C4-2B (cell line): ENCODE measurements around the gene AQP7.
A peak's percentile ranks its signal among the peaks of the same experiment; 100 is the strongest.

ENCODE experiments used
- ZFX ChIP-seq: fragments of 450-650 bp; IDR thresholded peaks from 2 replicates; pipeline ENCODE4 v1.6.1; 2017
- TF ChIP-seq, protein P1 (sequence below): fragments of 450-650 bp; conservative IDR thresholded peaks from 2 replicates; pipeline ENCODE4 v1.5.1; 2017; ENCODE audit warnings: mild to moderate bottlenecking

DNA sequence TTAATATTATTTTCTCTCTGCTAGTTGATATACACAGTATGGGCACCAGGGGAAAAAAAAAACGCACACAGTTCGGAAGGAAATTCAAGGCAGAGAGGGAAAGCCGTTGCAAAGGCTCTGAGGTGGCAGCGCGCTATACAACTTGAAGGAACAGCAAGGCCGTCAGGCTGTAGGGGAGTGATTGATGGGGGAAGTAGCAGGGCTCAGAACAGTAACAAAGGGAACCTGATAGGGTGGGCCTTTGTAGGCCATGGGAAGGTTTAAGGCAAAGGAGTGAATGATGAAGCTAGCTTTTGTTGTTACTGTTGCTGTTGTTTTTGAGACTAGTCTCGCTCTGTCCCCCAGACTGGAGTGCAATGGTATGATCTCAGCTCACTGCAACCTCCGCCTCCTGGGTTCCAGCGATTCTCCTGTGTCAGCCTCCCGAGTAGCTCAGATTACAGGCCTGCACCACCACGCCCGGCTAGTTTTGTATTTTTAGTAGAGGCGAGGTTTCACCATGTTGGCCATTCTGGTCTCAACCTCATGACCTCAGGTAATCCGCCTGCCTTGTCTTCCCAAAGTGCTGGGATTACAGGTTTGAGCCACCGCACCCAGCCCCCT lies 27.0 kb downstream of the AQP7 start:
- TF ChIP-seq, protein P1, sequence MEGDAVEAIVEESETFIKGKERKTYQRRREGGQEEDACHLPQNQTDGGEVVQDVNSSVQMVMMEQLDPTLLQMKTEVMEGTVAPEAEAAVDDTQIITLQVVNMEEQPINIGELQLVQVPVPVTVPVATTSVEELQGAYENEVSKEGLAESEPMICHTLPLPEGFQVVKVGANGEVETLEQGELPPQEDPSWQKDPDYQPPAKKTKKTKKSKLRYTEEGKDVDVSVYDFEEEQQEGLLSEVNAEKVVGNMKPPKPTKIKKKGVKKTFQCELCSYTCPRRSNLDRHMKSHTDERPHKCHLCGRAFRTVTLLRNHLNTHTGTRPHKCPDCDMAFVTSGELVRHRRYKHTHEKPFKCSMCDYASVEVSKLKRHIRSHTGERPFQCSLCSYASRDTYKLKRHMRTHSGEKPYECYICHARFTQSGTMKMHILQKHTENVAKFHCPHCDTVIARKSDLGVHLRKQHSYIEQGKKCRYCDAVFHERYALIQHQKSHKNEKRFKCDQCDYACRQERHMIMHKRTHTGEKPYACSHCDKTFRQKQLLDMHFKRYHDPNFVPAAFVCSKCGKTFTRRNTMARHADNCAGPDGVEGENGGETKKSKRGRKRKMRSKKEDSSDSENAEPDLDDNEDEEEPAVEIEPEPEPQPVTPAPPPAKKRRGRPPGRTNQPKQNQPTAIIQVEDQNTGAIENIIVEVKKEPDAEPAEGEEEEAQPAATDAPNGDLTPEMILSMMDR, result peak; percentile 76
- no peak for TF ChIP-seq ZFX
